ENCODE measurements around the gene TSEN2. TPM values are rescaled to one million over a fixed set of nuclear protein-coding genes. Genes with fewer than 3 reads are reported as not detected.
"Not testable (repeated sequence)": the region's sequence is repeated elsewhere in the genome, so short reads cannot be mapped to it uniquely, and the experiment has no call there.

TSEN2 gene
- total RNA-seq, 2 donors from 2014 or later = 8.9 to 20.2 TPM

- Mint-ChIP-seq H3K27me3 (no peaks in the 10 kb centered on the region), H3K36me3 (ENCODE audit: low read depth) (no peaks in the 10 kb centered on the region), H3K4me1 (peaks cover 3% of the 10 kb centered on the region), H3K9me3 (no peaks in the 10 kb centered on the region), H3K27ac (peak overlapping the region; percentile 75), H3K4me3 (peak overlapping the region; percentile 57)
- ATAC-seq (replicated peaks) = peak; percentile 75
These were observed 21.9 kb upstream of the TSEN2 start for GRCh38 chr3:12462159-12462947.

GRCh38 chr3:12463686-12464085 lies 20.6 kb upstream of the TSEN2 start:
- Mint-ChIP-seq H3K27me3 (peaks cover 5% of the 10 kb centered on the region), H3K9me3 (no peaks in the 10 kb centered on the region), H3K4me1 (peaks cover 3% of the 10 kb centered on the region), H3K36me3 (ENCODE audit: low read depth) (no peaks in the 10 kb centered on the region), H3K27ac (peak overlapping the region; percentile 0), H3K4me3 (no peak overlapping the region)
- no peak for ATAC-seq (replicated peaks)

DNA sequence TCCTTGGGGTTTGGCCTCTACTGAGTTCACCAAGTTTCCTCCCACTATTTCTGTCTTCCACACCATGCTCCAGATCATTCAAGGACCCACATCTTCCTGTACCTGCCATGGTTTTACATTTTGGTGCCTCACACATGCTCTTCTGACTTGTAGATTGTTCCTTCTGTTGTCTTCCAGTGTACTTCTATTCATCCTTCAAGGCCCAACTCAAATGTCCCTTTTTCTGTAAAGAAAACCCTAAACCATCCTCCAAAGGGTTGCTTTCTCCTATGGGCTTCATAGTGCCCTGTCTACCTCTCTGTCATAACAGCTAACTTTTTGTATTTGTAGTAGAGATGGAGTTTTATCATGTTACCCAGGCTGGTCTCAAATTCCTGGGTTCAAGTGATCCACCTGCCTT lies 20.1 kb upstream of the TSEN2 start:
- no peak overlapping the region for H3K4me3 Mint-ChIP-seq
- no peaks in the 10 kb centered on the region for H3K9me3 Mint-ChIP-seq
- no peaks in the 10 kb centered on the region for H3K36me3 Mint-ChIP-seq (ENCODE audit: low read depth)
- peaks cover 3% of the 10 kb centered on the region for H3K4me1 Mint-ChIP-seq
- peaks cover 5% of the 10 kb centered on the region for H3K27me3 Mint-ChIP-seq
- no peak for ATAC-seq (replicated peaks)
- peak overlapping the region; percentile 0 for H3K27ac Mint-ChIP-seq

- Mint-ChIP-seq H3K36me3 (ENCODE audit: low read depth) (no peaks in the 10 kb centered on the region), H3K4me3 (no peak overlapping the region), H3K27me3 (peaks cover 5% of the 10 kb centered on the region), H3K9me3 (no peaks in the 10 kb centered on the region), H3K4me1 (peaks cover 3% of the 10 kb centered on the region), H3K27ac (peak overlapping the region; percentile 20)
- no peak for ATAC-seq (replicated peaks)
These were observed 19.0 kb upstream of the TSEN2 start for GRCh38 chr3:12465151-12465835.

GRCh38 chr3:12465836-12466225 lies 18.4 kb upstream of the TSEN2 start:
- H3K4me3 Mint-ChIP-seq = no peak overlapping the region
- H3K27me3 Mint-ChIP-seq = peaks cover 5% of the 10 kb centered on the region

DNA sequence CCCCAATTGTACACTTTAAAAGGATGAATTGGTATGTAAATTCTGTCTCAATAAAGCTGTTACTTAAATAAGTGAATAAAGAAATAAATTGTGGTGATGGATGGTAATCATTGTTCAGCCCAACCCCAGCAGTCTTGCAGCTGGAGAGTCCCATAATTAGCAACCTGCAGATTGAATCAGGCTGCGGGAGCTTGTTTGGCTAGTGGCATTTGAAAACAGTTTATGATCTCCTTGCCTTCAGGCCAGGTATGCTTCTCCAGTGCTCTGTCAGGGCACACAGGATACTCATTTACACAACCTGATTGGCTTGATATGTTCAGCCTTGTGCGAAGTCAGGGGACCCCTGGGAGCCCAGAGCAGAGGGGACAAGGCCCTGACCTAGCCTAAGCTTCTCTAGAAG lies 16.5 kb upstream of the TSEN2 start:
- no peak for ATAC-seq (replicated peaks)
- no peaks in the 10 kb centered on the region for H3K9me3 Mint-ChIP-seq
- no peak overlapping the region for H3K27ac Mint-ChIP-seq
- H3K27me3 Mint-ChIP-seq = peaks cover 5% of the 10 kb centered on the region
- no peak overlapping the region for H3K4me3 Mint-ChIP-seq
- H3K4me1 Mint-ChIP-seq = peaks cover 18% of the 10 kb centered on the region
- no peaks in the 10 kb centered on the region for H3K36me3 Mint-ChIP-seq (ENCODE audit: low read depth)

More at GRCh38 chr3:12465836-12466225, 18.4 kb upstream of the TSEN2 start:
- Mint-ChIP-seq H3K9me3 (no peaks in the 10 kb centered on the region), H3K27ac (peak overlapping the region; percentile 20), H3K36me3 (ENCODE audit: low read depth) (no peaks in the 10 kb centered on the region), H3K4me1 (peaks cover 3% of the 10 kb centered on the region)
- no peak for ATAC-seq (replicated peaks)

DNA sequence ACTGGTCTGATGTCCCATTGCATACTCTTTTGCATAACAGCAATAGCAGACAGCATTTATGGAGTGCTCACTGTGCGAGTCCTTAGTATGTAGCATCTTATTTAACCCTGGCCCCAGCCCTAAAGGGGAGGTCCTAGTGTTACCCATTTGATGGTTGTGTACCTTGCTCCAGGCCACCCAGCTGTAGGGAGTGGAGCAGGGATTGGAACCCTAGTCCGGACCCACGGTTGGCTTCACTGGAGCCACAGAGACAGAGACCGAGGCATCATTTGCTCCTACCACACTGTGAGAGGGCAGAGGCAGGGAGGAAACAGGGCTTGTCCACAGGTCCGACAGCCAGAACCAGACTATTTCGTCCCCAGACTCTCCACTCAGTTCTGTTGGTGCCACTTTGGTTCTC lies 16.0 kb upstream of the TSEN2 start:
- Mint-ChIP-seq H3K27me3 (peaks cover 5% of the 10 kb centered on the region), H3K4me3 (no peak overlapping the region), H3K36me3 (ENCODE audit: low read depth) (no peaks in the 10 kb centered on the region), H3K9me3 (no peaks in the 10 kb centered on the region), H3K27ac (no peak overlapping the region), H3K4me1 (peaks cover 23% of the 10 kb centered on the region)
- no peak for ATAC-seq (replicated peaks)

DNA sequence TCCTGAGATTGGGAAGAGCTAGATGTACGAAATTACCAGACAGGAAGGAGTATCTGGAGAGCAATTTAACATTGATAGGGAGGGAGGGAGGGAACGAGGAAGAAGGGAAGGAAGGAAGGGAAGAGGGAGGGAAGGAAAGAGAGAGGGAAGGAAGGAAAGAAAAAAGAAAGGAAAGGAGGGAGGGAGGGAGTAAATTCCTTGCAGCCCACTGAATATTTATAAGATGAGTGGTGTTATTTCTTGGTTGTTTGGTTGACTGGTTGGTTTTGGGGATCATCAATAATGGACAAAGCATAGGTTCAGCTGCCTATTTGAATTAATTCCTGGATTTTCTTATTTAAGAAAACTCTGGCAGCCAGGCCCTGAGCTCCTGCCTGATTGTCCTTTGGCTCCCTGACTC lies 15.5 kb upstream of the TSEN2 start:
- H3K4me3 Mint-ChIP-seq = no peak overlapping the region
- H3K27ac Mint-ChIP-seq = no peak overlapping the region
- H3K4me1 Mint-ChIP-seq = peaks cover 28% of the 10 kb centered on the region
- H3K9me3 Mint-ChIP-seq = no peaks in the 10 kb centered on the region
- peaks cover 5% of the 10 kb centered on the region for H3K27me3 Mint-ChIP-seq
- no peak for ATAC-seq (replicated peaks)
- H3K36me3 Mint-ChIP-seq (ENCODE audit: low read depth) = no peaks in the 10 kb centered on the region

GRCh38 chr3:12469222-12469621 lies 15.1 kb upstream of the TSEN2 start:
- not testable (repeated sequence) for H3K27me3 Mint-ChIP-seq; H3K9me3 Mint-ChIP-seq; H3K36me3 Mint-ChIP-seq (ENCODE audit: low read depth); H3K27ac Mint-ChIP-seq; ATAC-seq (replicated peaks); H3K4me3 Mint-ChIP-seq
- peaks cover 25% of the 10 kb centered on the region for H3K4me1 Mint-ChIP-seq

- ATAC-seq (replicated peaks) = no peak
- no peaks in the 10 kb centered on the region for H3K36me3 Mint-ChIP-seq (ENCODE audit: low read depth)
- peak overlapping the region; percentile 76 for H3K4me3 Mint-ChIP-seq
- no peaks in the 10 kb centered on the region for H3K9me3 Mint-ChIP-seq
- H3K27ac Mint-ChIP-seq = peak overlapping the region; percentile 59
- peaks cover 5% of the 10 kb centered on the region for H3K27me3 Mint-ChIP-seq
- peaks cover 25% of the 10 kb centered on the region for H3K4me1 Mint-ChIP-seq
These were observed 14.2 kb upstream of the TSEN2 start for GRCh38 chr3:12470111-12470510.

GRCh38 chr3:12470680-12471079 lies 13.6 kb upstream of the TSEN2 start:
- no peaks in the 10 kb centered on the region for H3K9me3 Mint-ChIP-seq
- no peak for ATAC-seq (replicated peaks)
- no peaks in the 10 kb centered on the region for H3K36me3 Mint-ChIP-seq (ENCODE audit: low read depth)
- H3K4me3 Mint-ChIP-seq = peak overlapping the region; percentile 76
- H3K27ac Mint-ChIP-seq = peak overlapping the region; percentile 59
- peaks cover 25% of the 10 kb centered on the region for H3K4me1 Mint-ChIP-seq
- H3K27me3 Mint-ChIP-seq = peaks cover 5% of the 10 kb centered on the region

GRCh38 chr3:12471241-12471640 lies 13.0 kb upstream of the TSEN2 start:
- peak overlapping the region; percentile 59 for H3K27ac Mint-ChIP-seq
- peak; percentile 94 for ATAC-seq (replicated peaks)
- peaks cover 25% of the 10 kb centered on the region for H3K4me1 Mint-ChIP-seq
- H3K36me3 Mint-ChIP-seq (ENCODE audit: low read depth) = no peaks in the 10 kb centered on the region
- H3K4me3 Mint-ChIP-seq = peak overlapping the region; percentile 76
- H3K27me3 Mint-ChIP-seq = peaks cover 5% of the 10 kb centered on the region
- H3K9me3 Mint-ChIP-seq = no peaks in the 10 kb centered on the region

DNA sequence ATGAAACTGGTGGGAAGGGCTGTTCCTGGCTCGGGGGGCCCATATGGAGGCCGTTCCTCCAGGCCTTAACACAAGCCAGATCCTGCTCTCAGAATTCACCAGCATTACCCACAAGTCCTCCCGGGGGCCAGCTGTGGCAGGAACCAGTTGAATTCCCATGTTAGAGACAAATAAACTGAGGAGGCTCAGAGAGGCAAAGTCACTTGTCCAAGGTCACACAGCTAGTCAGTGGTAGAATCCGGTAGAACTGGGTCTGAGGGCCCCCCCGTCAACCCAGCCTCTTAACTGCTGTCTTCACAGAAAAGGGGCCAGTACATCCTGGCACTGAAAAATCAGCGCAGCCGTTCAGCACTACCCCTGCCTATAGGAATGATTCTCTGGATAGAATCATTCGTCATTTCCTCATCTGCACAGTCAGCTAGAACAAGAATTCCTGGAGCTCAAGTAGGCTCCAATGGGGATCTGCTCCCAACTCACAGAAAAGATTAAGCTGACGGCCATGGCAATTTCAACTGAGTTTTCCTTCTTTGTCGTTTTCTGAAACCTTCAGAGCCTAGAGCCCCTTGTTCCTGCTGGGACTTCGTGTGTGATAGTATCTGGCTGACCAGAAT lies 12.2 kb upstream of the TSEN2 start:
- Mint-ChIP-seq H3K27ac (peak overlapping the region; percentile 80), H3K4me3 (peak overlapping the region; percentile 76), H3K27me3 (peaks cover 5% of the 10 kb centered on the region), H3K9me3 (no peaks in the 10 kb centered on the region), H3K36me3 (ENCODE audit: low read depth) (no peaks in the 10 kb centered on the region), H3K4me1 (peaks cover 25% of the 10 kb centered on the region)
- ATAC-seq (replicated peaks) = no peak

GRCh38 chr3:12472796-12473195 lies 11.5 kb upstream of the TSEN2 start:
- peak overlapping the region; percentile 80 for H3K27ac Mint-ChIP-seq
- H3K36me3 Mint-ChIP-seq (ENCODE audit: low read depth) = no peaks in the 10 kb centered on the region
- peak overlapping the region; percentile 76 for H3K4me3 Mint-ChIP-seq
- H3K27me3 Mint-ChIP-seq = peaks cover 5% of the 10 kb centered on the region
- H3K4me1 Mint-ChIP-seq = peaks cover 25% of the 10 kb centered on the region
- peak; percentile 13 for ATAC-seq (replicated peaks)
- no peaks in the 10 kb centered on the region for H3K9me3 Mint-ChIP-seq

- peak; percentile 59 for ATAC-seq (replicated peaks)
- H3K27ac Mint-ChIP-seq = peak overlapping the region; percentile 80
- H3K36me3 Mint-ChIP-seq (ENCODE audit: low read depth) = no peaks in the 10 kb centered on the region
- peak overlapping the region; percentile 76 for H3K4me3 Mint-ChIP-seq
- H3K9me3 Mint-ChIP-seq = no peaks in the 10 kb centered on the region
- H3K27me3 Mint-ChIP-seq = peaks cover under 1% of the 10 kb centered on the region
- H3K4me1 Mint-ChIP-seq = peaks cover 25% of the 10 kb centered on the region
These were observed 10.8 kb upstream of the TSEN2 start for GRCh38 chr3:12473511-12473910.
